PC-3 (cell line): ENCODE measurements around the gene CLMP. TPM values are rescaled to one million over a fixed set of nuclear protein-coding genes. Genes with fewer than 3 reads are reported as not detected.

Experiments
- ATAC-seq: fragments of 200-7000 bp; cut with Tn5 transposase; 2 replicates; pipeline ENCODE4 v1.9.1; 2020; ENCODE audit warnings: mild to moderate bottlenecking, moderate library complexity
- BruUV-seq: library from RNA; stranded (reverse); fragments of 400-500 nt; replicated peaks from 2 replicates; lab custom pipeline; 2021; lab: Mats Ljungman, UMichigan
- CTCF ChIA-PET: fragments of 300-600 bp; sonication (Branson Sonifier 250); formaldehyde crosslinking; loops from one replicate; lab custom pipeline; 2022; ENCODE audit warnings: antibody characterized with exemption; lab: Charles Lee
- POLR2A ChIA-PET: fragments of 300-600 bp; sonication (Branson Sonifier 250); formaldehyde crosslinking; loops from one replicate; lab custom pipeline; 2022; ENCODE audit warnings: antibody characterized with exemption; ENCODE audit not compliant: unreplicated experiment; lab: Charles Lee
- DNase-seq: peaks from one replicate; pipeline ENCODE4 v3.0.0-alpha.2; 2015
- H2AFZ ChIP-seq: fragments of 300-600 bp; sonication (generic); 2 replicates; pipeline ENCODE4 v1.6.0; 2016; ENCODE audit warnings: antibody characterized with exemption, low read length
- H3F3A ChIP-seq: fragments of 300-600 bp; sonication (generic); one replicate; pipeline ENCODE4 v1.6.0; 2017; ENCODE audit warnings: antibody characterized with exemption, low read length, control low read depth, mild to moderate bottlenecking; ENCODE audit not compliant: unreplicated experiment
- H3K27ac ChIP-seq: fragments of 300-600 bp; sonication (generic); 2 replicates; pipeline ENCODE4 v1.5.1; 2016; ENCODE audit warnings: mild to moderate bottlenecking, low read length
- H3K27me3 ChIP-seq: fragments of 300-600 bp; sonication (generic); 2 replicates; pipeline ENCODE4 v1.6.1; 2016; ENCODE audit warnings: low read length, mixed read lengths
- H3K36me3 ChIP-seq: fragments of 300-600 bp; sonication (generic); 2 replicates; pipeline ENCODE4 v1.6.1; 2016; ENCODE audit warnings: low read depth, mixed run types, low read length, mixed read lengths
- H3K4me1 ChIP-seq: fragments of 300-600 bp; sonication (generic); 2 replicates; pipeline ENCODE4 v1.5.1; 2016; ENCODE audit warnings: low read length; ENCODE audit not compliant: insufficient read depth
- H3K4me2 ChIP-seq: fragments of 300-600 bp; sonication (generic); 2 replicates; pipeline ENCODE4 v1.6.0; 2016; ENCODE audit warnings: low read length
- H3K4me3 ChIP-seq: fragments of 300-600 bp; sonication (generic); 2 replicates; pipeline ENCODE4 v1.5.1; 2016; ENCODE audit warnings: mild to moderate bottlenecking, low read length, mixed read lengths
- H3K79me2 ChIP-seq: fragments of 300-600 bp; sonication (generic); 2 replicates; pipeline ENCODE4 v1.6.1; 2017; ENCODE audit warnings: low read length, mixed read lengths
- H3K9ac ChIP-seq: fragments of 300-600 bp; sonication (generic); 2 replicates; pipeline ENCODE4 v1.6.0; 2016; ENCODE audit warnings: mild to moderate bottlenecking, low read length
- H3K9me2 ChIP-seq: fragments of 300-600 bp; sonication (generic); replicated peaks from 2 replicates; pipeline ENCODE4 v1.6.1; 2016; ENCODE audit warnings: mixed run types, low read length, mixed read lengths
- H3K9me3 ChIP-seq: fragments of 300-600 bp; sonication (generic); 2 replicates; pipeline ENCODE4 v1.6.1; 2016; ENCODE audit warnings: low read length, mixed read lengths
- H4K20me1 ChIP-seq: fragments of 300-600 bp; sonication (generic); 2 replicates; pipeline ENCODE4 v1.6.1; 2016; ENCODE audit warnings: low read length, mixed read lengths
- EZH2 ChIP-seq: fragments of 300-600 bp; sonication (generic); IDR thresholded peaks from one replicate; pipeline ENCODE4 v1.6.1; 2017; ENCODE audit warnings: antibody characterized with exemption, mild to moderate bottlenecking, low read length; ENCODE audit not compliant: unreplicated experiment
- EZH2phosphoT487 ChIP-seq: fragments of 300-600 bp; sonication (generic); IDR thresholded peaks from 2 replicates; pipeline ENCODE4 v1.6.1; 2018; ENCODE audit warnings: mild to moderate bottlenecking, antibody characterized with exemption, low read length, borderline replicate concordance
- intact Hi-C: fragments of 100-400 bp; cut with micrococcal nuclease; formaldehyde crosslinking; loops from 2 replicates; pipeline ENCODE4 v1.9.0; 2023
- total RNA-seq: library from RNA; depleted of rRNA; stranded (reverse); fragments of >200 nt; gene quantifications from 2 replicates; pipeline ENCODE4 v1.2.3, GENCODE V29; 2014
- TF ChIP-seq, protein P1 (sequence below): fragments of 300-600 bp; sonication (generic); conservative IDR thresholded peaks from 2 replicates; pipeline ENCODE4 v1.5.1; 2017; ENCODE audit warnings: antibody characterized with exemption, low read depth, mild to moderate bottlenecking, low read length

Gene CLMP
- total RNA-seq, 1 experiment from 2014 or later: 30.4 TPM

DNA sequence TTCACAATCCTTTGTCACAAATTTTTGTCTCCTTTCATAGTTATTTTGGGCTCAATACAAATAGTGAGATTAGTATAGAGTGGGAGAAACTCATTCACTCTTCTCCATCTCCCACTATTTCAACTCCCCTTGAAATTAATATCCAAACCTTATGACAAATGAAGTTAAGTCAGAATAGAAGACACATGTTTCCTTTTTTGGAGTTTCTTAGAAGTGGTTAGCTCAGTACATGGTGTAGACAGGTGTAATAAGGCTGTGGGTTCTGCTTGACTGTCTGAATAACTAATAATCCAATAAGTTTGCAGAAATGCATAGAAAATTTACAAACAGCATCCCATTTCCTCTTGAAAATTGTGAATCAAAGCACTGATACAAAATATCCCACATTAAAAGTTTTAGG lies 122.3 kb downstream of the CLMP start:
- ChIA-PET POLR2A (no interaction called here), CTCF (no interaction called here)
- Histone ChIP-seq H3K9ac (no peak overlapping the region), H2AFZ (no peak overlapping the region), H3K79me2 (no peaks in the 10 kb centered on the region), H3F3A (no peaks in the 10 kb centered on the region), H3K4me1 (peaks cover 14% of the 10 kb centered on the region), H3K27ac (no peak overlapping the region), H3K4me3 (no peak overlapping the region), H3K36me3 (peaks cover 9% of the 10 kb centered on the region; the same call in 1 of the 2 replicates), H3K4me2 (peak overlapping the region; percentile 18; the same call in 1 of the 2 replicates), H3K9me2 (no peaks in the 10 kb centered on the region), H4K20me1 (no peaks in the 10 kb centered on the region), H3K27me3 (no peaks in the 10 kb centered on the region), H3K9me3 (no peaks in the 10 kb centered on the region)
- TF ChIP-seq EZH2phosphoT487 (no peak), EZH2 (no peak)
- TF ChIP-seq, protein P1, sequence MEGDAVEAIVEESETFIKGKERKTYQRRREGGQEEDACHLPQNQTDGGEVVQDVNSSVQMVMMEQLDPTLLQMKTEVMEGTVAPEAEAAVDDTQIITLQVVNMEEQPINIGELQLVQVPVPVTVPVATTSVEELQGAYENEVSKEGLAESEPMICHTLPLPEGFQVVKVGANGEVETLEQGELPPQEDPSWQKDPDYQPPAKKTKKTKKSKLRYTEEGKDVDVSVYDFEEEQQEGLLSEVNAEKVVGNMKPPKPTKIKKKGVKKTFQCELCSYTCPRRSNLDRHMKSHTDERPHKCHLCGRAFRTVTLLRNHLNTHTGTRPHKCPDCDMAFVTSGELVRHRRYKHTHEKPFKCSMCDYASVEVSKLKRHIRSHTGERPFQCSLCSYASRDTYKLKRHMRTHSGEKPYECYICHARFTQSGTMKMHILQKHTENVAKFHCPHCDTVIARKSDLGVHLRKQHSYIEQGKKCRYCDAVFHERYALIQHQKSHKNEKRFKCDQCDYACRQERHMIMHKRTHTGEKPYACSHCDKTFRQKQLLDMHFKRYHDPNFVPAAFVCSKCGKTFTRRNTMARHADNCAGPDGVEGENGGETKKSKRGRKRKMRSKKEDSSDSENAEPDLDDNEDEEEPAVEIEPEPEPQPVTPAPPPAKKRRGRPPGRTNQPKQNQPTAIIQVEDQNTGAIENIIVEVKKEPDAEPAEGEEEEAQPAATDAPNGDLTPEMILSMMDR: no peak
- DNase-seq (no peak), ATAC-seq (no peak)
- intact Hi-C loops: loop anchor here (2.0 kb wide), 1 partner anchor 64 kb away; no protein-coding TSS in a partner anchor
- BruUV-seq: no TSS peak

- Histone ChIP-seq H3K9ac (no peak overlapping the region), H3K4me3 (no peak overlapping the region), H2AFZ (no peak overlapping the region), H3K9me2 (no peaks in the 10 kb centered on the region), H3K4me1 (peaks cover 14% of the 10 kb centered on the region), H4K20me1 (no peaks in the 10 kb centered on the region), H3F3A (no peaks in the 10 kb centered on the region), H3K36me3 (peaks cover 9% of the 10 kb centered on the region; the same call in 1 of the 2 replicates), H3K27ac (no peak overlapping the region), H3K4me2 (peak overlapping the region; percentile 18; the same call in 1 of the 2 replicates), H3K27me3 (no peaks in the 10 kb centered on the region), H3K79me2 (no peaks in the 10 kb centered on the region), H3K9me3 (no peaks in the 10 kb centered on the region)
- ATAC-seq: peak; percentile 49
- TSS peak; percentile 18 for BruUV-seq
- POLR2A ChIA-PET: no interaction called here
- TF ChIP-seq EZH2: no peak
- TF ChIP-seq, protein P1: no peak
- no peak for TF ChIP-seq EZH2phosphoT487
- peak; percentile 82 for DNase-seq
- intact Hi-C loops: loop anchor here (2.0 kb wide), 1 partner anchor 64 kb away; no protein-coding TSS in a partner anchor
- CTCF ChIA-PET: no interaction called here
These were observed 122.7 kb downstream of the CLMP start for GRCh38 chr11:123072332-123072761.
